WI38 (cell line): Measurements from ENCODE around the gene TRAIP.

Experiments
- H3K4me3 ChIP-seq: 2 replicates; pipeline ENCODE4 v1.5.1; 2011; ENCODE audit warnings: low read depth, mild to moderate bottlenecking, control low read depth, low read length
- TF ChIP-seq, protein P1 (sequence below): IDR thresholded peaks from 2 replicates; pipeline ENCODE4 v1.5.1; 2012; ENCODE audit warnings: low read depth, mild to moderate bottlenecking, control low read depth, low read length

The TRAIP gene

DNA sequence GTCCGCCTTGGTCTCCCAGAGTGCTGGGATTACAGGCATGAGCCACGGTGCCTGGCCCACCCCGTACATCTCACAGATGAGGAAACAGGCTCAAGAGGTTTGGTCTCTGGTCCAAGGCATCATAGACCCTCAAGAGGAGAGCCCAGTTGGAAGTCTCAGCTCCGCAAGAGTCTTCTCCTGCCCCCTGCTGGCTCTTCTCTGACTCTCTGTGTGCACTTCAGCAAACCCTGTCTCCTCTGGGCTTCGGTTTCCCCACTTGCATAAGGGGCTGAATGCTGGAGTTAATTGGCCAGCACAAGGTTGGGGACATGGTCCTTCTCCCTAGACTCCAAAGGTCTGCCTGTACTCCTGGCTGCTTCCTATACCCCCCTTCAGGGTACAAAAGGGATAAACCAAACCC, 43.5 kb upstream of the TRAIP start:
- TF ChIP-seq, protein P1, sequence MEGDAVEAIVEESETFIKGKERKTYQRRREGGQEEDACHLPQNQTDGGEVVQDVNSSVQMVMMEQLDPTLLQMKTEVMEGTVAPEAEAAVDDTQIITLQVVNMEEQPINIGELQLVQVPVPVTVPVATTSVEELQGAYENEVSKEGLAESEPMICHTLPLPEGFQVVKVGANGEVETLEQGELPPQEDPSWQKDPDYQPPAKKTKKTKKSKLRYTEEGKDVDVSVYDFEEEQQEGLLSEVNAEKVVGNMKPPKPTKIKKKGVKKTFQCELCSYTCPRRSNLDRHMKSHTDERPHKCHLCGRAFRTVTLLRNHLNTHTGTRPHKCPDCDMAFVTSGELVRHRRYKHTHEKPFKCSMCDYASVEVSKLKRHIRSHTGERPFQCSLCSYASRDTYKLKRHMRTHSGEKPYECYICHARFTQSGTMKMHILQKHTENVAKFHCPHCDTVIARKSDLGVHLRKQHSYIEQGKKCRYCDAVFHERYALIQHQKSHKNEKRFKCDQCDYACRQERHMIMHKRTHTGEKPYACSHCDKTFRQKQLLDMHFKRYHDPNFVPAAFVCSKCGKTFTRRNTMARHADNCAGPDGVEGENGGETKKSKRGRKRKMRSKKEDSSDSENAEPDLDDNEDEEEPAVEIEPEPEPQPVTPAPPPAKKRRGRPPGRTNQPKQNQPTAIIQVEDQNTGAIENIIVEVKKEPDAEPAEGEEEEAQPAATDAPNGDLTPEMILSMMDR: no peak
- H3K4me3 ChIP-seq: no peak overlapping the region

- TF ChIP-seq, protein P1: no peak
- H3K4me3 ChIP-seq: no peak overlapping the region
Measured at GRCh38 chr3:49898991-49899390, 42.6 kb upstream of the TRAIP start.

GRCh38 chr3:49896345-49896744, 40.0 kb upstream of the TRAIP start:
- no peak overlapping the region for H3K4me3 ChIP-seq
- TF ChIP-seq, protein P1: no peak

- H3K4me3 ChIP-seq: no peak overlapping the region
- TF ChIP-seq, protein P1: no peak
Measured at GRCh38 chr3:49895791-49896190, 39.4 kb upstream of the TRAIP start.

- no peak overlapping the region for H3K4me3 ChIP-seq
- TF ChIP-seq, protein P1: no peak
Measured at GRCh38 chr3:49889296-49889695, 32.9 kb upstream of the TRAIP start.

DNA sequence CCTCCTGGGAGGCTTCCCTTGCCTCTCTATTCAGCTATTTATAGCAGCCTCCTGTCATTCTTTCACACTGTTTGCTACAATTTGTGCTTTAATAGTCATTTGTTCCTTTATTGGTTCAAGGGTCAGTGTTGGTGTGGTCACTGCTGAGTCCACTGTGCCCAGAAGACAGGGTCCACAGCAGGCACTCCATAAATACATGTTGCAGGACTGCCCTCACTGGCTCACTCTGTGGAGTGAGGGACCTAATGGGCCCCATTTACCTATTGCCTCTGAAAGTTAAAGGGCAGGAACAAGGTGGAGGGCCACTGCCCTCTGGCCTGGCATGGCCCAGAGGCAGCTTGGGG, 30.5 kb upstream of the TRAIP start:
- TF ChIP-seq, protein P1: no peak
- no peak overlapping the region for H3K4me3 ChIP-seq

- TF ChIP-seq, protein P1: no peak
- H3K4me3 ChIP-seq: no peak overlapping the region
Measured at GRCh38 chr3:49883998-49884397, 27.6 kb upstream of the TRAIP start.
